ENCODE results near the gene VAPB. TPM values are rescaled to one million over a fixed set of nuclear protein-coding genes. Genes with fewer than 3 reads are reported as not detected.

VAPB gene
- polyA plus RNA-seq, 1 donor from 2014 or later = 32.5 TPM

DNA sequence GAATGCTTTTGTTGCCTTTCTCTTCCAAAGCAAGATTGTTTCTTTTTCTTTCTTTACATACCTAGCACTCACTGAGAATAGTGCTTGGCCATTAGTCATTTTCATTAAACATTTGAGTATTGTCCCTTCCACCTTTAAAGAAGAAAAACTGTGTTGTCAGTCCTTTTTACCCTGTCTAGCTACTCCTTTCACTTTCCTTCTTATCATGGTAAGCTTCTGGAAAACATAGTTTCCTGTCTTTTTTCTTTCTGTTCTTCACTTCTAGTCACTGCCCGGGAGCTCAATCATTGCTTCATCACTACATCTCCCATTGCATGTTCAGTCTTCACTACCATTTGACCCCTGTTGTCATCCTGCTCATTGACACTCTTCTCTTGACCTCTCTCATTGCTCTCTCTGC is 12.1 kb downstream of the VAPB start:
- TF ChIP-seq EP300 (conservative IDR thresholded peaks at IDR 0.05; ENCODE audit: poor library complexity, severe bottlenecking) (no peak), TAF1 (IDR thresholded peaks at IDR 0.05; ENCODE audit: low read depth) (no peak), SMC3 (conservative IDR thresholded peaks at IDR 0.05; ENCODE audit: poor library complexity) (no peak), POLR2AphosphoS5 (IDR thresholded peaks at IDR 0.05) (no peak), CTCF (IDR thresholded peaks at IDR 0.05; ENCODE audit: poor library complexity, severe bottlenecking) (no peak), EZH2 (IDR thresholded peaks at IDR 0.05; ENCODE audit: borderline replicate concordance, insufficient read depth, low read length, poor library complexity, severe bottlenecking) (no peak), RAD21 (conservative IDR thresholded peaks at IDR 0.05) (no peak), REST (IDR thresholded peaks at IDR 0.05; ENCODE audit: borderline replicate concordance) (no peak), MXI1 (conservative IDR thresholded peaks at IDR 0.05; ENCODE audit: poor library complexity, severe bottlenecking) (no peak)
- Histone ChIP-seq H4K20me1 (ENCODE audit: insufficient read depth) (no peaks in the 10 kb centered on the region), H3F3A (ENCODE audit: insufficient read depth, low read length, poor library complexity, severe bottlenecking) (no peaks in the 10 kb centered on the region), H3K4me2 (ENCODE audit: low read length) (no peak overlapping the region), H3K27me3 (ENCODE audit: insufficient read depth, low read depth, low read length) (no peaks in the 10 kb centered on the region), H3K4me3 (ENCODE audit: low read length) (no peak overlapping the region), H3K36me3 (ENCODE audit: insufficient read depth, low read length) (no peaks in the 10 kb centered on the region), H3K9ac (ENCODE audit: low read length) (no peak overlapping the region), H3K79me2 (replicated peaks; ENCODE audit: insufficient read depth, low read length) (peaks cover 75% of the 10 kb centered on the region), H3K9me2 (ENCODE audit: insufficient read depth, low read length) (no peaks in the 10 kb centered on the region), H3K27ac (ENCODE audit: low read length) (no peak overlapping the region), H3K9me3 (ENCODE audit: low read length) (no peaks in the 10 kb centered on the region), H2AFZ (ENCODE audit: low read depth, low read length) (no peak overlapping the region)

GRCh38 chr20:58402305-58402704 is 13.3 kb downstream of the VAPB start:
- Histone ChIP-seq H3K4me3 (ENCODE audit: low read length) (no peak overlapping the region), H3K9ac (ENCODE audit: low read length) (no peak overlapping the region), H3F3A (ENCODE audit: insufficient read depth, low read length, poor library complexity, severe bottlenecking) (no peaks in the 10 kb centered on the region), H3K27ac (ENCODE audit: low read length) (no peak overlapping the region), H3K9me3 (ENCODE audit: low read length) (no peaks in the 10 kb centered on the region), H2AFZ (ENCODE audit: low read depth, low read length) (no peak overlapping the region), H3K27me3 (ENCODE audit: insufficient read depth, low read depth, low read length) (no peaks in the 10 kb centered on the region), H4K20me1 (ENCODE audit: insufficient read depth) (no peaks in the 10 kb centered on the region), H3K79me2 (replicated peaks; ENCODE audit: insufficient read depth, low read length) (peaks cover 76% of the 10 kb centered on the region), H3K36me3 (ENCODE audit: insufficient read depth, low read length) (no peaks in the 10 kb centered on the region), H3K4me2 (ENCODE audit: low read length) (no peak overlapping the region), H3K9me2 (ENCODE audit: insufficient read depth, low read length) (no peaks in the 10 kb centered on the region)
- no peak for TF ChIP-seq CTCF (IDR thresholded peaks at IDR 0.05; ENCODE audit: poor library complexity, severe bottlenecking)
- no peak for TF ChIP-seq RAD21 (conservative IDR thresholded peaks at IDR 0.05)
- no peak for TF ChIP-seq EZH2 (IDR thresholded peaks at IDR 0.05; ENCODE audit: borderline replicate concordance, insufficient read depth, low read length, poor library complexity, severe bottlenecking)
- no peak for TF ChIP-seq TAF1 (IDR thresholded peaks at IDR 0.05; ENCODE audit: low read depth)
- TF ChIP-seq MXI1 (conservative IDR thresholded peaks at IDR 0.05; ENCODE audit: poor library complexity, severe bottlenecking) = no peak
- no peak for TF ChIP-seq REST (IDR thresholded peaks at IDR 0.05; ENCODE audit: borderline replicate concordance)
- TF ChIP-seq POLR2AphosphoS5 (IDR thresholded peaks at IDR 0.05) = no peak
- TF ChIP-seq SMC3 (conservative IDR thresholded peaks at IDR 0.05; ENCODE audit: poor library complexity) = no peak
- TF ChIP-seq EP300 (conservative IDR thresholded peaks at IDR 0.05; ENCODE audit: poor library complexity, severe bottlenecking) = no peak

All from neural cell (in vitro differentiated cells).